HCT116 (cell line): ENCODE results near the gene MEIOB. TPM values are rescaled to one million over a fixed set of nuclear protein-coding genes. Genes with fewer than 3 reads are reported as not detected.

Experiments used
- ATAC-seq: fragments of 200-7000 bp; cut with Tn5 transposase; 2 replicates; pipeline ENCODE4 v1.9.1; 2020; ENCODE audit warnings: mild to moderate bottlenecking, moderate library complexity
- BruUV-seq: library from RNA; stranded (reverse); fragments of 400-500 nt; replicated peaks from 2 replicates; lab custom pipeline; 2021; lab: Mats Ljungman, UMichigan
- CTCF ChIA-PET: fragments of 300-600 bp; sonication (Branson Sonifier 250); formaldehyde crosslinking; loops from one replicate; lab custom pipeline; 2021; ENCODE audit warnings: antibody characterized with exemption; lab: Charles Lee
- POLR2A ChIA-PET: fragments of 300-600, 350-600 bp; sonication (Branson Sonifier 250); formaldehyde crosslinking; loops from one replicate; lab custom pipeline; 2021; ENCODE audit warnings: antibody characterized with exemption; lab: Charles Lee
- RAD21 ChIA-PET, 2 experiments: fragments of 300-600 bp; sonication (Branson Sonifier 250); formaldehyde crosslinking; loops; one replicate each; lab custom pipeline; 2023; ENCODE audit warnings: low total read pairs in 2 of 2; ENCODE audit not compliant: uncharacterized antibody in 2 of 2, unreplicated experiment in 2 of 2, low non-redundant PET in 1 of 2; lab: Charles Lee
- DNase-seq: peaks from one replicate; pipeline ENCODE4 v3.0.0-alpha.2; 2010; ENCODE audit warnings: low read depth, low spot score
- H2AFZ ChIP-seq: fragments of 200-600 bp; shearing (Covaris generic), sonication (generic); 2 replicates; pipeline ENCODE4 v1.6.1; 2017; ENCODE audit warnings: low read depth, mixed run types, mixed read lengths, antibody characterized with exemption, low read length; ENCODE audit not compliant: poor library complexity, severe bottlenecking
- H3K27ac ChIP-seq: 2 replicates; pipeline ENCODE4 v1.5.1; 2012; ENCODE audit warnings: low read depth, low read length
- H3K27me3 ChIP-seq: fragments of 200-600 bp; sonication (generic); 2 replicates; pipeline ENCODE4 v1.6.1; 2016; ENCODE audit warnings: mixed run types, low read length, mixed read lengths; ENCODE audit not compliant: insufficient read depth
- H3K36me3 ChIP-seq, 2 experiments: fragments of 200-500 bp in 1 of 2; fragments of 200-600 bp in 1 of 2; sonication (Bioruptor generic) in 1 of 2; sonication (generic) in 1 of 2; 2 replicates each; pipeline versions ENCODE4 v1.5.1 to v1.6.1; 2014 to 2016; ENCODE audit warnings: low read length in 2 of 2, inconsistent platforms in 1 of 2, mixed read lengths in 1 of 2, mixed run types in 1 of 2; ENCODE audit not compliant: insufficient read depth in 2 of 2, control insufficient read depth in 1 of 2
- H3K4me1 ChIP-seq, 2 experiments: fragments of 200-600 bp in 1 of 2; sonication (generic) in 1 of 2; 2 replicates each; pipeline versions ENCODE4 v1.5.1 to v1.6.1; 2012 to 2017; ENCODE audit warnings: low read length in 2 of 2, inconsistent platforms in 1 of 2, mild to moderate bottlenecking in 1 of 2, mixed read lengths in 1 of 2, mixed run types in 1 of 2, moderate library complexity in 1 of 2; ENCODE audit not compliant: insufficient read depth in 2 of 2, control insufficient read depth in 1 of 2
- H3K4me2 ChIP-seq: fragments of 200-600 bp; sonication (generic); 2 replicates; pipeline ENCODE4 v1.6.1; 2017; ENCODE audit warnings: mixed run types, low read length, mixed read lengths
- H3K4me3 ChIP-seq, 2 experiments: fragments of 200-600 bp in 1 of 2; sonication (generic) in 1 of 2; replicated peaks in 1 of 2; 2 replicates each; pipeline ENCODE4 v1.5.1; 2011 to 2016; ENCODE audit warnings: low read length in 2 of 2, control low read depth in 1 of 2, low read depth in 1 of 2, mild to moderate bottlenecking in 1 of 2, mixed read lengths in 1 of 2, mixed run types in 1 of 2
- H3K79me2 ChIP-seq: fragments of 200-600 bp; sonication (generic); 2 replicates; pipeline ENCODE4 v1.6.1; 2017; ENCODE audit warnings: mild to moderate bottlenecking, mixed run types, low read length, moderate library complexity, mixed read lengths; ENCODE audit not compliant: insufficient read depth
- H3K9ac ChIP-seq: fragments of 200-600 bp; sonication (generic); 2 replicates; pipeline ENCODE4 v1.6.1; 2016; ENCODE audit warnings: low read length, mixed read lengths
- H3K9me2 ChIP-seq: fragments of 200-600 bp; sonication (generic), shearing (Covaris generic); 2 replicates; pipeline ENCODE4 v1.6.1; 2017; ENCODE audit warnings: mixed run types, mild to moderate bottlenecking, moderate library complexity; ENCODE audit not compliant: insufficient read depth
- H3K9me3 ChIP-seq, 2 experiments: fragments of 200-500 bp in 1 of 2; fragments of 200-600 bp in 1 of 2; sonication (Bioruptor generic) in 1 of 2; sonication (generic) in 1 of 2; 2 replicates each; pipeline ENCODE4 v1.6.1; 2014 to 2017; ENCODE audit warnings: low read length in 2 of 2, mixed read lengths in 2 of 2, inconsistent platforms in 1 of 2, low read depth in 1 of 2, mild to moderate bottlenecking in 1 of 2, mixed run types in 1 of 2, moderate library complexity in 1 of 2; ENCODE audit not compliant: control insufficient read depth in 1 of 2, insufficient read depth in 1 of 2
- H4K20me1 ChIP-seq: fragments of 200-600 bp; sonication (generic), shearing (Covaris generic); 2 replicates; pipeline ENCODE4 v1.6.1; 2017; ENCODE audit warnings: mixed run types, mild to moderate bottlenecking, moderate library complexity; ENCODE audit not compliant: insufficient read depth
- CTCF ChIP-seq, 3 experiments: fragments of 200-600 bp in 1 of 3; sonication (generic) in 1 of 3; IDR thresholded peaks in 2 of 3; conservative IDR thresholded peaks in 1 of 3; 2 replicates each; pipeline ENCODE4 v1.5.1; 2012 to 2017; ENCODE audit warnings: low read depth in 2 of 3, low read length in 2 of 3, antibody characterized with exemption in 1 of 3, borderline replicate concordance in 1 of 3, control low read depth in 1 of 3, mild to moderate bottlenecking in 1 of 3, mixed read lengths in 1 of 3, mixed run types in 1 of 3, moderate library complexity in 1 of 3; ENCODE audit not compliant: insufficient read depth in 1 of 3
- ELF1 ChIP-seq: IDR thresholded peaks from 2 replicates; pipeline ENCODE4 v1.6.1; 2012; ENCODE audit warnings: low read depth, borderline replicate concordance
- POLR2A ChIP-seq: IDR thresholded peaks from 2 replicates; pipeline ENCODE4 v1.7.0; 2011; ENCODE audit warnings: borderline replicate concordance; ENCODE audit not compliant: insufficient read depth, insufficient read length; ENCODE audit errors: extremely low read depth
- POLR2AphosphoS5 ChIP-seq: IDR thresholded peaks from 2 replicates; pipeline ENCODE4 v1.6.1; 2011; ENCODE audit warnings: mild to moderate bottlenecking, low read depth, low read length, moderate library complexity
- ZNF274 ChIP-seq: fragments of 200-500 bp; sonication (Bioruptor generic); IDR thresholded peaks from 2 replicates; pipeline ENCODE4 v1.6.1; 2014; ENCODE audit warnings: mild to moderate bottlenecking, low read depth, low read length, inconsistent platforms
- intact Hi-C: fragments of 100-400 bp; cut with micrococcal nuclease; formaldehyde crosslinking; loops from 2 replicates; pipeline ENCODE4 v1.10.0; 2022
- total RNA-seq: library from RNA; stranded (reverse); gene quantifications from one replicate; pipeline ENCODE4 v1.2.1, GENCODE V29; 2021; ENCODE audit not compliant: unreplicated experiment
- TF ChIP-seq, protein P1 (sequence below): IDR thresholded peaks from 2 replicates; pipeline ENCODE4 v1.6.1; 2012

MEIOB gene
- total RNA-seq, 1 experiment from 2014 or later, result 0.59 TPM

DNA sequence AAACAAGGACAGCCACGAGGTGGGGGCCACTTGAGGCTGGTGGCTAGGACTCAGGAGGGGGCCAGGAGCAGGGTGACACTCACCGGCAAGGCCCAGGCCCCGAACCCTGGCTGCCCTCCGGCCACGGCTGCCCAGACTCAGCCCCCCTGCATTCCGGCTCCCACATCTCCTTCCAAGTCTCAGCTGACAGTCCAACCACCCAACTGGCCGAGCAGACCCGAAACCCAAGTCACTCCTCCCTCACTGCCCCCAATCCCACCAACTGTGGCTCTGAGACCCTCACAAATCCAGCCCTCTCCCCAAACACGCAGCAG, 54.7 kb downstream of the MEIOB start:
- Histone ChIP-seq H3K4me1 (peaks cover 6 to 9% of the 10 kb centered on the region in 2 experiments; a peak in 3 of 4 replicates), H3K9me2 (no peaks in the 10 kb centered on the region), H3K4me3 (no peak overlapping the region), H3K36me3 (0 out of 4 replicates have a peak, but pooled peaks cover 2 to 5% of the 10 kb centered on the region in 2 experiments), H3K27me3 (no peaks in the 10 kb centered on the region), H3K9me3 (no peaks in the 10 kb centered on the region), H3K79me2 (no peaks in the 10 kb centered on the region), H2AFZ (no peak overlapping the region), H3K4me2 (no peak overlapping the region), H4K20me1 (no peaks in the 10 kb centered on the region), H3K9ac (no peak overlapping the region), H3K27ac (no peak overlapping the region)
- ChIA-PET RAD21 (no interaction called here), CTCF (no interaction called here), POLR2A (no interaction called here)
- intact Hi-C loops, result no loop called here
- DNase-seq (no peak), ATAC-seq (no peak)
- BruUV-seq, result no TSS peak
- TF ChIP-seq, protein P1, sequence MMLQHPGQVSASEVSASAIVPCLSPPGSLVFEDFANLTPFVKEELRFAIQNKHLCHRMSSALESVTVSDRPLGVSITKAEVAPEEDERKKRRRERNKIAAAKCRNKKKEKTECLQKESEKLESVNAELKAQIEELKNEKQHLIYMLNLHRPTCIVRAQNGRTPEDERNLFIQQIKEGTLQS, result no peak
- TF ChIP-seq CTCF (IDR thresholded peaks at IDR 0.05 in 2 of 3, conservative IDR thresholded peaks at IDR 0.05 in 1 of 3; ENCODE audit: borderline replicate concordance in 1 of 3, insufficient read depth in 1 of 3, low read depth in 2 of 3, low read length in 2 of 3), result no peak
- no peak for TF ChIP-seq ELF1
- no peak for TF ChIP-seq POLR2AphosphoS5
- no peak for TF ChIP-seq POLR2A
- no peak for TF ChIP-seq ZNF274
- TF ChIP-seq, all 23 proteins: peak for 0
